Subcutaneous adipose tissue (tissue), 4 donors: ENCODE results near the gene MAPK8. TPM values are rescaled to one million over a fixed set of nuclear protein-coding genes. Genes with fewer than 3 reads are reported as not detected.

Source experiments
- CTCF ChIP-seq: fragments of 450-650 bp; IDR thresholded peaks from one replicate; pipeline ENCODE4 v1.5.1; 2016; ENCODE audit warnings: low read depth, mild to moderate bottlenecking, control low read depth, antibody characterized with exemption, moderate library complexity
- total RNA-seq, 4 donors: library from RNA; depleted of rRNA; stranded (reverse); fragments of >200 nt; gene quantifications; one replicate each; pipeline ENCODE4 v1.1.0, GENCODE V29; 2016

The MAPK8 gene
- total RNA-seq, 4 donors from 2014 or later: 34.1 to 72.2 (median 36.5) TPM

DNA sequence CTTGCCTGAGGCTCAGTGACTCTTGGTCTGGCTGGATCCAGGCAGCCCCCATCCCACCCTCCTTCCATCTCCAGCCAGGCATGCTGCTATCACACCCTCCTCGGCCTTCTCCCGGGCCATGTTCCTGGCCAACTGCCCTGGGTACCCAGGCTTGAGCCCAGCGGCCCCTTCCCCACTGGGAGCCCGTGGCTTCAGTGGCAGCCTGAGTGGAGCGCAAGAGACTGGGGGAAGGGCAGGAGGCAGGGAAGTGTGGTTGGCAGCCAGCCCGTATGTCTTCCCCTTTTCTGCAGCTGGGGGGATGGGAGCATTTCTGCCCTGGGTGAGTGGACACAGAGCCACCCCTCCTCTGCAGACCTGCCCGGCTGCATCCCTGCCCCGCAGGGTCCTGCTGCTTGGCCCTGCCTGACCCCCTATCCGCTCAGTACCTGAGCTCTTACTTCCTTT, 149.9 kb downstream of the MAPK8 start:
- no peak for TF ChIP-seq CTCF

- no peak for TF ChIP-seq CTCF
These were observed 150.6 kb downstream of the MAPK8 start for GRCh38 chr10:48456808-48457761.

DNA sequence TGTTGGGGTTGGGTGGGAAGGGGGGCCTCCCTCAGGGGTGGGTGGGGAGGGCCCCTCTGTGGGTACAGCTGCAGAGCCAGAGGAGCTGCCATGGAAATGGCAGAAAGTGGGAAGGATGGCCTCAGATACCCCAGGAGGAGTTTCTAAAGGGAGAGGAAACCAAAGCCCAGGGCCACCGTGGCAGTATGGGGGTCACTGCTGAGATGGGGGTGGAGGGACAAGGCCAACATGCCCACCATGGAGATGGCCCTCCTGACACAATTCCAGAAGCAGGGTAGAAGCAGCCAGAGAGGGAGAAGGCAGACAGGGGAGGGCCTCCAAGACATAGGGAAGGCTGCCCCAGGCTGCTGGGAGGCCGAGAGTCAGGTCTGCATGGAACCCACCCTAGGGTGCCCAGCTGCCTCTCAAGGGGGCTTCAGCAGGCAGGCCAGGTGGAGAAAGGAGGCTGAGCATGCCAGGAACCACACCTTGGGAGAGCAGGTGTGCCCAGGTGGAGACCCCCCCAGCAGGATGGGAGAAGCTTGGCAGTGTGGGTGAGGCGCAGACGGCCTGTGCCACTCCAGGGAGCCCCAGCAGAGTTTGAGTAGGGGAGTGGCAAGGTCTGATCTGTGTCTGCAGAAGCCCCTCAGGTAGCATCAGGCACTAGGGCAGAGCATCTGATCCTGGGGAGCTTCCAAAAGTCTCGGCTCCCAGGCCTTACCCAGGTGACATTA, 151.6 kb downstream of the MAPK8 start:
- no peak for TF ChIP-seq CTCF

DNA sequence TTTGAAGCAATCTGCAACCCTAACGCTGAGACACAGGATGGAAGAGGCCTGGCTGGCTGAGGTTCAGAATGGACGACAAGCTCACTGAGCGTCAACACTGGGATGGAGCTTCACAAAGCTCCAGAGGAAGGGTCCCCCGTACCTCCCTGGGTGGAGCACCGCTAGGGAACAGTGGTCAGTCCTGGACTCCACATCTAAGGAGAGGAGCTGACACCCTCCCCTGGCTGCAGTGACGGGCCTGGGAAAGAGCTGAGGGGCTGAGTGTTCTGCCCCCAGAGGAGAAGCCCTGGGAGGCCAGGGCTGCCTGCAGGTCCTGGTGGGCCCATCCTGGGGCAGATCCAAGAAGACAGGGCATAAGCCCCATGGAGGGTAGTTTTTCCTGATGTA, 152.2 kb downstream of the MAPK8 start:
- TF ChIP-seq CTCF: no peak

DNA sequence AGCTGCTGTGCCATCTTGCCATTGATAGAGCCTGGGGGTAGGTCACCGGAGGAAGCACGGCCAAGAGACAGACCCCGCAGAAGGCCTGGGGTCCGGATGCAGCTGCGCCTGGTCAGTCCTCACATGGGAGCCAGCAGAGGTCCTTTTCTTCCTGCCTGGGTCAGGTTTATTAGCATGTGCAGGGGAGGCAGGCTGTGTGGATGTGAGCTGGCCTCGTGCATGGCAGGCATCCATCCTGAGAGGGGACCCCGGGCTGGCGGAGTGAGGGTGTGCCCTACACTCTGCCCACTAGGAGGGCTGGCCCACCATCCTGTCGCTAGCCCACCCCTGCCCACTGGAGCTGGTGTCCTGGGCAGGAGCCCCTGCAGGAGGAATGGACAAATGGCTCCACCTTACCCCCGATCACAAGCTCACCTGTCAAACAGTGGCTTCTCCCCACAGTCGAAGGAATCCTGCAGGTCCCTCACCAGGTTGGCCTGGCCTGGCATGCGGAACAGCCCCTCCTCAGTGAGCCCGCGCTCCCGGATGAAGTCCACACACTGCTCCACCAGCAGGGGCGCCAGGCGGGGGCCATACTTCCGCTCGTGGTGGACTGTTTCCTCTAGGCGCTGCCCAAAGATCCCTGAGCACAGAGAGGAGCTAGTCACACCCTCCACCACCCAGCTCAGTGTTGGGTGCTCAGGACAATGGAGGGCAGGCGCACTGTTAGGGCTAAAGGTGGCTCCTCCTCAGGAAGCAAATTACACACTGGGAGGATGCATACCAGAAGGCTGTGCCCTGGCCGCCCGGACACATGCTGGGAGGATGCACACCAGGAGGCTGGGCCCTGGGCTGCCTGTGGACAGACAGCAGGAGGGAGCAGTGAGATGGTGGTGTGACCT, 153.0 kb downstream of the MAPK8 start:
- no peak for TF ChIP-seq CTCF

GRCh38 chr10:48460182-48460581, 153.7 kb downstream of the MAPK8 start:
- no peak for TF ChIP-seq CTCF
